IMR-90 (cell line): ENCODE results near the gene QDPR. TPM values are rescaled to one million over a fixed set of nuclear protein-coding genes. Genes with fewer than 3 reads are reported as not detected.

Source experiments
- ATAC-seq: fragments of 200-7000 bp; cut with Tn5 transposase; 2 replicates; pipeline ENCODE4 v1.9.1; 2020; ENCODE audit warnings: low read depth, mild to moderate bottlenecking, moderate library complexity
- BruUV-seq: library from RNA; stranded (reverse); fragments of 400-500 nt; replicated peaks from 2 replicates; lab custom pipeline; 2021; lab: Mats Ljungman, UMichigan
- CTCF ChIA-PET: fragments of 300-600 bp; formaldehyde crosslinking; extraction: SDS; loops from one replicate; lab custom pipeline; 2021; ENCODE audit warnings: antibody characterized with exemption; lab: Yijun Ruan, JAX
- POLR2A ChIA-PET: fragments of 300-600 bp; sonication (Branson Sonifier 250); formaldehyde crosslinking; loops from one replicate; lab custom pipeline; 2022; ENCODE audit warnings: antibody characterized with exemption; ENCODE audit not compliant: unreplicated experiment; lab: Charles Lee
- DNase-seq: peaks from one replicate; pipeline ENCODE4 v3.0.0; 2013
- H2AFZ ChIP-seq: replicated peaks from 2 replicates; pipeline ENCODE3; 2013; ENCODE audit warnings: low read length, mild to moderate bottlenecking; ENCODE audit not compliant: poor library complexity
- H2AK5ac ChIP-seq: 2 replicates; pipeline ENCODE4 v1.6.1; 2013; ENCODE audit warnings: low read depth, low read length, inconsistent platforms
- H2AK9ac ChIP-seq: replicated peaks from 2 replicates; pipeline ENCODE3; 2013; ENCODE audit warnings: mild to moderate bottlenecking, low read depth, low read length, moderate library complexity; ENCODE audit not compliant: poor library complexity
- H2BK120ac ChIP-seq: 2 replicates; pipeline ENCODE4 v1.6.1; 2013; ENCODE audit warnings: low read depth, low read length, inconsistent platforms
- H2BK15ac ChIP-seq: 3 replicates; pipeline ENCODE4 v1.6.1; 2013; ENCODE audit warnings: low read depth, low read length, inconsistent platforms
- H2BK20ac ChIP-seq: 2 replicates; pipeline ENCODE4 v1.6.1; 2013; ENCODE audit warnings: low read depth, mild to moderate bottlenecking, inconsistent platforms, low read length, moderate library complexity
- H2BK5ac ChIP-seq: 2 replicates; pipeline ENCODE4 v1.6.1; 2013; ENCODE audit warnings: mild to moderate bottlenecking, low read depth, low read length, inconsistent platforms; ENCODE audit not compliant: poor library complexity, severe bottlenecking
- H3K14ac ChIP-seq: replicated peaks from 2 replicates; pipeline ENCODE4 v1.6.1; 2013; ENCODE audit warnings: low read depth, low read length, inconsistent platforms
- H3K18ac ChIP-seq: 2 replicates; pipeline ENCODE4 v1.6.1; 2013; ENCODE audit warnings: low read depth, low read length, control low read depth
- H3K23ac ChIP-seq: 2 replicates; pipeline ENCODE4 v1.6.1; 2013; ENCODE audit warnings: low read depth, low read length, inconsistent platforms
- H3K27ac ChIP-seq: 2 replicates; pipeline ENCODE4 v1.5.1; 2013; ENCODE audit warnings: mild to moderate bottlenecking, control low read depth, low read length; ENCODE audit not compliant: insufficient read depth
- H3K27me3 ChIP-seq: 2 replicates; pipeline ENCODE4 v1.6.1; 2013; ENCODE audit warnings: low read length; ENCODE audit not compliant: control insufficient read depth, insufficient read depth
- H3K36me3 ChIP-seq: 2 replicates; pipeline ENCODE4 v1.6.1; 2013; ENCODE audit warnings: low read length, mixed read lengths; ENCODE audit not compliant: control insufficient read depth, insufficient read depth
- H3K4ac ChIP-seq: 2 replicates; pipeline ENCODE4 v1.6.1; 2013; ENCODE audit warnings: low read depth, low read length, inconsistent platforms
- H3K4me1 ChIP-seq: 2 replicates; pipeline ENCODE4 v1.6.1; 2013; ENCODE audit warnings: low read length, mixed read lengths; ENCODE audit not compliant: control insufficient read depth, insufficient read depth
- H3K4me2 ChIP-seq: 2 replicates; pipeline ENCODE4 v1.6.1; 2013; ENCODE audit warnings: low read depth, mild to moderate bottlenecking, control low read depth, low read length, moderate library complexity
- H3K4me3 ChIP-seq: 2 replicates; pipeline ENCODE4 v1.5.1; 2013; ENCODE audit warnings: low read depth, mild to moderate bottlenecking, control low read depth, low read length, moderate library complexity; ENCODE audit not compliant: insufficient read depth
- H3K56ac ChIP-seq: 2 replicates; pipeline ENCODE4 v1.6.1; 2013; ENCODE audit warnings: low read length, inconsistent platforms; ENCODE audit not compliant: insufficient read depth; ENCODE audit errors: extremely low read depth
- H3K79me1 ChIP-seq, 2 experiments: 2 replicates each; pipeline ENCODE4 v1.6.1; 2013; ENCODE audit warnings: low read length in 2 of 2, inconsistent platforms in 1 of 2, low read depth in 1 of 2
- H3K9ac ChIP-seq: 2 replicates; pipeline ENCODE4 v1.6.1; 2013; ENCODE audit warnings: low read depth, low read length, control low read depth
- H3K9me1 ChIP-seq: 2 replicates; pipeline ENCODE4 v1.6.1; 2013; ENCODE audit warnings: low read length, inconsistent platforms; ENCODE audit not compliant: insufficient read depth
- H3K9me3 ChIP-seq: 2 replicates; pipeline ENCODE4 v1.6.1; 2013; ENCODE audit warnings: low read length; ENCODE audit not compliant: control insufficient read depth, insufficient read depth
- H4K20me1 ChIP-seq: 2 replicates; pipeline ENCODE4 v1.6.1; 2013; ENCODE audit warnings: low read length, inconsistent platforms; ENCODE audit not compliant: insufficient read depth
- H4K5ac ChIP-seq: 2 replicates; pipeline ENCODE4 v1.6.1; 2013; ENCODE audit warnings: mild to moderate bottlenecking, low read depth, low read length, control low read depth
- H4K8ac ChIP-seq, 2 experiments: 2 replicates each; pipeline ENCODE4 v1.6.1; 2013; ENCODE audit warnings: low read depth in 2 of 2, low read length in 2 of 2, control low read depth in 1 of 2, inconsistent platforms in 1 of 2
- H4K91ac ChIP-seq: 2 replicates; pipeline ENCODE4 v1.6.1; 2013; ENCODE audit warnings: low read depth, low read length, inconsistent platforms; ENCODE audit not compliant: insufficient read depth
- BHLHE40 ChIP-seq: fragments of 150-350 bp; IDR thresholded peaks from 2 replicates; pipeline ENCODE4 v1.6.1; 2016; ENCODE audit warnings: mild to moderate bottlenecking, low read depth, low read length
- CEBPB ChIP-seq: IDR thresholded peaks from 2 replicates; pipeline ENCODE4 v1.6.1; 2012; ENCODE audit warnings: low read depth, low read length, improper control_type of control experiment
- CHD1 ChIP-seq: IDR thresholded peaks from 2 replicates; pipeline ENCODE4 v1.6.1; 2012; ENCODE audit warnings: low read depth, low read length, improper control_type of control experiment
- CTCF ChIP-seq: conservative IDR thresholded peaks from 2 replicates; pipeline ENCODE4 v1.5.1; 2012; ENCODE audit warnings: mild to moderate bottlenecking, low read depth, low read length, improper control_type of control experiment
- FOS ChIP-seq: fragments of 150-350 bp; IDR thresholded peaks from 2 replicates; pipeline ENCODE4 v1.6.1; 2016; ENCODE audit warnings: low read depth, low read length
- MAFK ChIP-seq: IDR thresholded peaks from 2 replicates; pipeline ENCODE4 v1.6.1; 2012; ENCODE audit warnings: low read depth, low read length, improper control_type of control experiment
- MAZ ChIP-seq: IDR thresholded peaks from 2 replicates; pipeline ENCODE4 v1.6.1; 2012; ENCODE audit warnings: low read depth, mild to moderate bottlenecking, low read length, improper control_type of control experiment, moderate library complexity, borderline replicate concordance
- MXI1 ChIP-seq: IDR thresholded peaks from 2 replicates; pipeline ENCODE4 v1.6.1; 2012; ENCODE audit warnings: low read depth, mild to moderate bottlenecking, low read length, moderate library complexity, borderline replicate concordance
- NFE2L2 ChIP-seq: fragments of 150-350 bp; IDR thresholded peaks from 2 replicates; pipeline ENCODE4 v1.6.1; 2016; ENCODE audit warnings: low read depth, mild to moderate bottlenecking, low read length
- POLR2A ChIP-seq: IDR thresholded peaks from 2 replicates; pipeline ENCODE4 v1.6.1; 2012; ENCODE audit warnings: mild to moderate bottlenecking, low read depth, low read length
- RAD21 ChIP-seq: IDR thresholded peaks from 2 replicates; pipeline ENCODE4 v1.6.1; 2012; ENCODE audit warnings: low read length, improper control_type of control experiment
- RCOR1 ChIP-seq: IDR thresholded peaks from 2 replicates; pipeline ENCODE4 v1.6.1; 2012; ENCODE audit warnings: mild to moderate bottlenecking, low read length, improper control_type of control experiment; ENCODE audit not compliant: insufficient replicate concordance
- RFX5 ChIP-seq: IDR thresholded peaks from 2 replicates; pipeline ENCODE4 v1.8.0; 2012; ENCODE audit warnings: low read depth, mild to moderate bottlenecking, low read length, moderate library complexity
- SMC3 ChIP-seq: fragments of 150-350 bp; IDR thresholded peaks from 2 replicates; pipeline ENCODE4 v1.6.1; 2016; ENCODE audit warnings: low read depth, mild to moderate bottlenecking, antibody characterized with exemption, low read length, moderate library complexity
- USF2 ChIP-seq: fragments of 150-350 bp; IDR thresholded peaks from 2 replicates; pipeline ENCODE4 v1.6.1; 2017; ENCODE audit warnings: mild to moderate bottlenecking, antibody characterized with exemption, low read length, low read depth
- WGBS, 2 experiments: methylation state at CpG; one replicate each; pipeline versions ENCODE4 v1.1.5 to v1.1.7; 2013; ENCODE audit warnings: missing lambda C conversion rate in 2 of 2; ENCODE audit not compliant: insufficient read length in 1 of 2; ENCODE audit errors: extremely low coverage in 2 of 2; 5-methylcytosine and 5-hydroxymethylcytosine counted together
- dilution Hi-C: fragments of 300-500 bp; cut with HindIII; formaldehyde crosslinking; loops from one replicate; pipeline ENCODE4 v1.14.3; 2018; ENCODE audit warnings: low sequenced_read_pairs; ENCODE audit not compliant: unreplicated experiment
- in situ Hi-C: fragments of 300-500 bp; cut with MboI; formaldehyde crosslinking; loops from 3 replicates; pipeline ENCODE4 v1.14.3; 2019; ENCODE audit warnings: low sequenced_read_pairs, inconsistent platforms, mixed read lengths
- intact Hi-C: fragments of 100-400 bp; cut with micrococcal nuclease; formaldehyde crosslinking; loops from 2 replicates; pipeline ENCODE4 v1.10.0; 2022
- polyA plus RNA-seq, 3 experiments: library from polyadenylated mRNA; depleted of rRNA; stranded (reverse); fragments of >200 nt; gene quantifications; 2 replicates each; pipeline ENCODE4 v1.2.3, GENCODE V29; 2012; ENCODE audit warnings: low replicate concordance in 1 of 3
- total RNA-seq: library from RNA; depleted of rRNA; stranded (reverse); fragments of >200 nt; gene quantifications from 2 replicates; pipeline ENCODE4 v1.2.3, GENCODE V29; 2012
- TF ChIP-seq, protein P1 (sequence below): fragments of 150-350 bp; IDR thresholded peaks from 2 replicates; pipeline ENCODE4 v1.6.1; 2016; ENCODE audit warnings: low read depth, mild to moderate bottlenecking, low read length, moderate library complexity, borderline replicate concordance

Gene QDPR
- total and polyA plus RNA-seq, 2 of the 4 experiments (the other 2 are of a cell fraction), result 10.4 to 31.1 TPM

- DNase-seq (no peak), ATAC-seq (no peak)
- no peak overlapping the region for H3K27ac ChIP-seq
- POLR2A ChIA-PET, result no interaction called here
- no peak overlapping the region for H3K9ac ChIP-seq
- H4K20me1 ChIP-seq, result no peaks in the 10 kb centered on the region
- H3K4ac ChIP-seq, result no peak overlapping the region
- H2BK120ac ChIP-seq, result no peak overlapping the region
- WGBS, 2 experiments, result no CpG with 5 or more reads among the region's 5 CpGs
- in situ Hi-C loops, result no loop called here
- no peaks in the 10 kb centered on the region for H3K27me3 ChIP-seq
- no peak overlapping the region for H3K56ac ChIP-seq
- peaks cover 22% of the 10 kb centered on the region for H3K36me3 ChIP-seq
- dilution Hi-C loops, result no loop called here
- BruUV-seq, result no TSS peak
- H2AK9ac ChIP-seq, result no peak overlapping the region
- H3K79me1 ChIP-seq, result peaks cover 0 to 4% of the 10 kb centered on the region in 2 experiments; a peak in 2 of 4 replicates
- TF ChIP-seq CTCF (no peak), NFE2L2 (no peak), BHLHE40 (no peak), USF2 (no peak), RCOR1 (no peak), RFX5 (no peak), MAFK (no peak), SMC3 (no peak), CEBPB (no peak), CHD1 (no peak), MAZ (no peak), RAD21 (no peak), FOS (no peak), MXI1 (no peak), POLR2A (no peak)
- TF ChIP-seq, protein P1, sequence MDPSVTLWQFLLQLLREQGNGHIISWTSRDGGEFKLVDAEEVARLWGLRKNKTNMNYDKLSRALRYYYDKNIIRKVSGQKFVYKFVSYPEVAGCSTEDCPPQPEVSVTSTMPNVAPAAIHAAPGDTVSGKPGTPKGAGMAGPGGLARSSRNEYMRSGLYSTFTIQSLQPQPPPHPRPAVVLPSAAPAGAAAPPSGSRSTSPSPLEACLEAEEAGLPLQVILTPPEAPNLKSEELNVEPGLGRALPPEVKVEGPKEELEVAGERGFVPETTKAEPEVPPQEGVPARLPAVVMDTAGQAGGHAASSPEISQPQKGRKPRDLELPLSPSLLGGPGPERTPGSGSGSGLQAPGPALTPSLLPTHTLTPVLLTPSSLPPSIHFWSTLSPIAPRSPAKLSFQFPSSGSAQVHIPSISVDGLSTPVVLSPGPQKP, result no peak
- no peak overlapping the region for H3K4me2 ChIP-seq
- no peaks in the 10 kb centered on the region for H3K9me3 ChIP-seq
- no peak overlapping the region for H3K4me3 ChIP-seq
- H2AFZ ChIP-seq, result no peak overlapping the region
- no peak overlapping the region for H2BK15ac ChIP-seq
- no peak overlapping the region for H4K91ac ChIP-seq
- intact Hi-C loops, result no loop called here
- no peak overlapping the region for H2BK5ac ChIP-seq
- H4K8ac ChIP-seq, result no peak overlapping the region
- CTCF ChIA-PET, result interaction anchor here (0.9 kb wide), 1 partner anchor 17 kb away, joined by 3 read pairs; no protein-coding TSS in a partner anchor
- no peak overlapping the region for H2BK20ac ChIP-seq
- H3K18ac ChIP-seq, result no peak overlapping the region
- no peak overlapping the region for H3K14ac ChIP-seq
- peaks cover 3% of the 10 kb centered on the region; the same call in 1 of the 2 replicates for H3K9me1 ChIP-seq
- no peak overlapping the region for H2AK5ac ChIP-seq
- no peak overlapping the region for H4K5ac ChIP-seq
- peaks cover under 1% of the 10 kb centered on the region; the same call in 1 of the 2 replicates for H3K4me1 ChIP-seq
- H3K23ac ChIP-seq, result no peak overlapping the region
Observed at GRCh38 chr4:17489123-17489522, 22.8 kb downstream of the QDPR start.
